Measurements from ENCODE around the gene BMAL1.

Gene BMAL1

GRCh38 chr11:13261591-13262061 lies 16.0 kb upstream of the BMAL1 start:
- peak; percentile 85 for DNase-seq (ENCODE audit: low spot score)

GRCh38 chr11:13262096-13262495 lies 15.5 kb upstream of the BMAL1 start:
- no peak for DNase-seq (ENCODE audit: low spot score)

DNA sequence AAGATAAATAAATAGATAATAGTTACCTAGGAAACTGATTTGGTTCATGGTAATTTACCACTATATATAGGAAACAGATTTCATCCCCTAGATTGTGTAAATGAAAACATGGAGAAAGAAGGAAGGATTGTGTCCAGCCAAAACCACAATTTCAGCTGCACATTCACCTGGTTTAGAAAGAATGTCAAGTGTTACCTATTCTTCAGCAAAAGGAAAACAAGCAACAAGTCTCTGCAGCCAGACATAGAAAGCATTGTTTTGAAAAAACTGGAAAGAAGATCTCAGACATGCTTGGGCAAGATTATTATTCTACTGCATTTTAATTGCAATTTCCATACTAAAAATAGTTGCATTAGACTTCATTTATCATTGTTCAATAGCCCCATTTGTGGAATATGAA lies 8.8 kb upstream of the BMAL1 start:
- DNase-seq (ENCODE audit: low spot score): no peak

- peak; percentile 41 for DNase-seq (ENCODE audit: low spot score)
Measured at GRCh38 chr11:13269775-13270174, 7.8 kb upstream of the BMAL1 start.

DNA sequence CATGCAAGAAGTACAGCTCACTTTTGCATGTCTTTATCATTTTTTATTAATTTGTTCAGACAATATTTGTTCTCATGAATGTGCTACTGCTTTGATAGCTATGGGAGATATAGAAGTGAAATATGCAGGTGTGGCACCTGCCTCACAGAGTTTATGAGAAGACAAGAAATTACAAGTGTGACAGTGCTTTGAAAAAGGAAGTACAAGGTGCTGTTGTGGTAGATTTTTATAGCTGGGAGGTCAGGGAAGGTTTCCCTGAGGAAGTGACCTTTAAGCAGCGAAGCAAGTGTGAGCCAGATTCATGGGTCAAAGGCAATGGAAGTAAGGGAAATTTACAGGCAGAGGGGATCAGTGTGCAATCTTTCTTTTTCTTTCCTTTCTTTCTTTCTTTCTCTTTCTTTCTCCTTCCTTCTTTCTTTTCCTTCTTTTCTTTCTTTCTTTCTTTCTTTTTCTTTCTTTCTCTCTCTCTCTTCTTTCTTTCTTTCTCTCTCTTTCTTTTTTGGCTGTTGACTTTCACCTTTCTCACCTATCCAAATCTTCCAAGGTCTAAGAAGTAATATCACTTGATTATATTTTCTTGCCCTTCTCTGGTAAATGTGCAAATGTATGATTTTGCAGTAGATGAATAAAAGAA lies 6.4 kb upstream of the BMAL1 start:
- DNase-seq (ENCODE audit: low spot score): no peak

- DNase-seq (ENCODE audit: low spot score): no peak
Measured at GRCh38 chr11:13276454-13276831, 1.1 kb upstream of the BMAL1 start.

GRCh38 chr11:13276832-13277767 lies 490 bp upstream of the BMAL1 start:
- DNase-seq (ENCODE audit: low spot score): peak; percentile 99

GRCh38 chr11:13278609-13279486 lies 1.3 kb downstream of the BMAL1 start:
- no peak for DNase-seq (ENCODE audit: low spot score)

DNA sequence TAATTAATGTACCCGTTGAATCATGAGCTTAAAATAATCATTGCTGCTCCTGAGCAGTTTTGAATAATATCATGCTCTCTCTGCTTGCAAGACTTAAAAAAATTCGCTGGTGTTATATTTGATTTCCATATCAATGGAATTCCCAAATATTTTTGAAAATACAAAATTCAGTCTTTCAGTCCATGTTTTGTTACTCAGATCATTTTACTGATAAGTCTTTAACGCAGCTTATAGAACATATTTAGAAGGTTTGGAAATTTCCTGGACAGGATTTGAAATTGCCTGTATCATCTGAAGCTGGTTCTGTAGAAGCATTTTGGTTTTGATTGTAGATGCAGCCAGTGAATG lies 1.9 kb downstream of the BMAL1 start:
- DNase-seq (ENCODE audit: low spot score): no peak

DNA sequence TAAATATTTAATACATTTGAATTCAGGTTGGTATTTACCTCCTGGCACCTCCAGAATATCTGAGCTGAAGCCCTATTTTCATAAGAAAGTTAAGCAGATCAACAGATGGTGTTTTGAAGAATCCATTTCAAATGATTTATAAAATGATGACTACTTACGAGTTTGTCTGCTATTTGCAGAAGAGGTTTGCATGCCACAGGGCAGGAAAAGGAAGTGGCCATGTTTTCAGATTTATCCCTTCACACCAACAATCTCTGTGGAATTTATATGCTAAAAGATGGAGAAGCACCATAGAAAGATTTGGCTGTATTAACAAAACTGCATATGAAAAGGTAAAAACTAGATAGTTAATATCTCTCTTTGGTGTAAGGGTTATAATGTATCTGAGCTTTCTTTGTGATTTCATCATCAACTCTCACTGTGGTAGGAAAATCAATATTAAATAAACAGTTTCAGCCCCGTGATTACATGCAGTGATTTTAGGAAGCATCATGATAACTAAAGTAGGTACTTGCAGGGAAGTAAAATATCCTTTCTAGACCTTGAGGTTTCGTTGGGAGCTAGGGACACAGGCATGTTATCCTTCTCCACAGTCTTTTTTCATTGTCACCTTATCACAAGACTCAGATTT lies 2.6 kb downstream of the BMAL1 start:
- DNase-seq (ENCODE audit: low spot score): no peak

DNA sequence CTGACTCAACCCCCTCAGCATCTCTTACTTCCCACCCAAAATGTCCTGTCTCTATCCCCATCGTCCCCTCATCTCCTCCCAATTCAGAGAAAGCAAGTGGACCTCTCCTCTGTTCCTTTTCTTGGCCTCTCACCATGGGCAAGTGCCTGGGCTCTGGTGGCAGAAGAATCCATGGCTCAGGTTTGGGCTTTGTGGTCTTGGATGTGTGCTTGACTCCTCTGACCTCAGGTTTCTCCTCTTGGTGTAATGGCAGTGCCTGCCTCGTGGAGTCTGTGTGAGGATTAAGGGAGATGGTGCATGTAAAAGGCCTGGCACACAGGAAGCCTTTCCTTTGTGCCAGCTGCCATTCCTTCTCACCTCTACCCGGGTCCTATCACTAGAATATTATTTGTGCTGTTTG lies 3.2 kb downstream of the BMAL1 start:
- no peak for DNase-seq (ENCODE audit: low spot score)

DNA sequence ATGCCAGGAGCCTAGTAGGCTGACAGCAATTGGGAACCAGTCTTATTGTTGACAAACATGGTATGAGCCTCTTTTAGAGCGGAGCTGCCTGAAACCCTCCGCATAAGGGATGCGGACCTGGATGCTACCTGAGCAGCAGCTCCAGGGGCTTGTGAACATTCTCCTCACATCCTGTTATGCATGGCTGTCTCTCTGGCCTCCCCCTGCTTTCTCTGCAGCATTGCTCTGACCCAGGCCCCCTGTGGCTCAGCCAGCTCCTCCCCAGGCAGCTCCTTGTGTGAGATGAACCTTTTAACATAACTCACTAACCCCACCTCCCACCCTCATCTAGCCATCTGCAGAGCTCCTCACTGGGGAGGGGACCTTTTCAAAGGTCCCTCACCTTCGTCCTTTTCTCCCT lies 6.0 kb downstream of the BMAL1 start:
- DNase-seq (ENCODE audit: low spot score): no peak

GRCh38 chr11:13284776-13285588 lies 7.4 kb downstream of the BMAL1 start:
- no peak for DNase-seq (ENCODE audit: low spot score)

DNA sequence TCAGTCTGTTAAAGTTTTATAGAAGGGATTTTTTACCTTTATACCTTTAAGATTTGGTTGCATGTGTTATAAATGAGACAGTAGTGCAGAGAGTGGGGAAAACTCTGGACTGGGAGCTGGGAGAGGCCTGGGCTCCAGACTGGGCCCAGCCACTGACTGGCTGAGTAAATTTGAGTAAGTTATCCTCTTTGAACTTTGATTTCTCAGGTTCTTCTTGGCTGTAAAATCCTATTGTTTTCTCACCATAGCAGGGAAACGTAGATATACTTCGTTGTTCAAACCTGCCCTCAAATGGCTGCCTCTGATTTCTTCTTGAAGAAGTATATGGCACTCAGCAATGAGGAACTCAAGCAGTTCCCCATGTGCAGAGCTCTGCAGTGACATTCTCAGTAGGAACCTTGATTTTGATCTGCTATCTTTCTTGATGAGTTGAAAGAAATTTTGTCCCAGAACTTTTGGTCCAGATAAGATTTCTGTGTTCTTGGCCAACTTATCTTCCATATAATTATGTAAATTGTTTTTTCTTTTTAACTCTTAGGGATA lies 8.8 kb downstream of the BMAL1 start:
- DNase-seq (ENCODE audit: low spot score): no peak

DNA sequence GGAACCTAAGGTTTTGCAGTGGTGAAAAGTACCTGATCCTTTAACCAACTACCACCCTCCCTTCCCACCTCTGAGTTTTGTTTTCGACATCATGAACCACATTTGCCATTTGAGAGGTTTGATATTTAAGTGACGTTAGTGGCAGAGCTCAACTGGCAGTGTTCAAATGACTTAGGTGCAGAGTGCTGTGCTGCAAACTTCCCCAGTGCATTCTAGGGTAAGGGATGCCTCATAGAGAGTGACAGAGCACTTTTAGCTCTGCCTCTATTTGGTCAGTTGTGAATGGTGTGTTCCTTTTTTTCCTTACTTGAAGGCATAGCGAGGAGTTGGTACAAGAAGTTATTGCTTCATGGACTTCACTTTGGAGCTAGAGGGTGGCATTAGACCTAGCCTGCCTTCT lies 9.4 kb downstream of the BMAL1 start:
- DNase-seq (ENCODE audit: low spot score): no peak

DNA sequence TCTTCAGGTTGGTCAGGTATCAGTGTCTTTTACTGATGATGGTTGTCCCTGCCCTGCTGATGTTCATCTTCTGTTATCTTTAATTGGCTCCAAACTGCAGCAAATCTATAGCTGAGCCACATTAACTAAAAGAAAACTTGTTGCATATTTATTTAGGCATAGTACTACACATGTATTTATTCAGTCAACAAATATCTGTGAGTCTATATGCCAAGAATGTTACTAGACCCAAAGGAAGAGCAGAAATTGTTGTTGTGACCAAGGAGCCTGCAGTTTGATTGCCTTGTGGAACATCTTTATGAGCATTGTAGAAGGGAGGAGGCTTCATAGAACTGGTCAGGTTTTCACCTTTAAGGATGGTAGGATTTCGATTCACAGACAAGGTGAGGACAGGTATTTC lies 10.1 kb downstream of the BMAL1 start:
- peak; percentile 23 for DNase-seq (ENCODE audit: low spot score)

DNA sequence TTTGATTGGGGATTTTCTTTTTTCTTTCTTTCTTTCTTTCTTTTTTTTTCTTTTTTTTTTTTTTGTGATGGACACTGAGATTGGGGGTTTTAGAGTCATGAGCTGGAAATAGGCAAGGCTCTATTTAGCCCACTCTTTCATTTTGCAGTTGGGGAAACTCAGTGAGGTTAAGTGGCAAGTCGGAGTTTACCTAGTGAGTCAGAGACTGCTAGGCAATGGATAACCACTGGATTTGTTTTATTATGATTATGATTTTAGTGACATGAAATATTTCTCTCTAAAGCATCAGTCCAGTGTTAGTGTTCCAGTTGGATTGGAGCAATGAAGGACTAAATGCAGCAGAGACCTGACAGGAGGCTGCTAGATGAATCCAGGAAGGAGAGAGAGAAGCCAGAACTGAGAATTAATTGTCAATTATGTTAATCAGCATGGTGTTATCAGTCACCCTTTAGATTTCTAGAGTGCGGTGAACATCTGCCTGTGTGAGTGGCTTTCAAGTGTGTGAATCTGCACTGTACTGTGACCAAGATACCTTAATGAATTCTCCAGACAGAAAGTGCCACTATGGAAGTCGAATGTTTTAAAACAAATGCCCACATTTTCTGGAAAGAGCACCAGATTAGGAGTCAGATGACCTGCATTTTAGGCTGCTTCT lies 10.9 kb downstream of the BMAL1 start:
- DNase-seq (ENCODE audit: low spot score): no peak

DNA sequence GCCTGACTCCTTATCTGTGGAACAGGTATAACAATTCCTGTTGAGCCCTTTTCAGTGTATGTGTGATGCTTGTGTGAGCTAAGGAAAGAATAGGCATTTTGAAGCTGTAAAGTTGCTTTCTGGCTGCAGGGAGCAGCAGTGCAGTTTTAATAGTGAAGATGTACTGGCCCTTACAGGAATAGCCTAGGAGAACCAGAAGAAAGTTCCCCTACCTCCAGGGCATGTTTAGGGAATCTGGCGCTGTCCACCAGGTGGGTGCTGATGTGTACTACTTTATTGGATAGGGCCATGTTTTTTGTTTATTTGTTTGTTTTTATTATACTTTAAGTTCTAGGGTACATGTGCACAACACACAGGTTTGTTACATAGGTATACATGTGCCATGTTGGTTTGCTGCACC lies 11.5 kb downstream of the BMAL1 start:
- peak; percentile 41 for DNase-seq (ENCODE audit: low spot score)

- DNase-seq (ENCODE audit: low spot score): no peak
Measured at GRCh38 chr11:13290221-13290980, 12.8 kb downstream of the BMAL1 start.

DNA sequence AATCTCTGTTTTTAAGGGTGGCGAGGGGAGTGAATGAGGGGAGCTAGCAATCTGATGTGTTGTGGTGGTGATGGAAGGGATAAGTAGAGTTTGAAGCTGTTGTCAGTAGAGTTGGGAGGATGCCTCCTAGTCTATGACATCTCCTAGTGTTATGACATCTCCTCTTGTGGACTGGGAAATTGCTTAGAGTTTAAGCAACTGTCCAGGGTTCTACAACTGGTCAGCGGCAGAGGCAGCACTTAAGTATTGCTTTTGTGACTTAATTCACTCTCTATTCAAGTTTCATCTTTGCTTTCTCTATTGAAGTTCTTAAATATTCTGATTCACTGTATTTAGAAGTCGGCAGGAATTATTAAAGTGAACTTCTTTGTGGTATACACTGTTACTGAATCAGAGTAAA lies 13.8 kb downstream of the BMAL1 start:
- DNase-seq (ENCODE audit: low spot score): no peak

All from AG08395 (cell line).